HEK293 (cell line): ENCODE measurements around the gene EDEM2.

ENCODE experiments used
- HIC1 ChIP-seq: fragments of 450-650 bp; formaldehyde crosslinking; IDR thresholded peaks from 2 replicates; pipeline ENCODE4 v1.5.1; 2016; ENCODE audit warnings: missing biosample characterization, missing genetic modification characterization
- IKZF3 ChIP-seq: fragments of 450-650 bp; IDR thresholded peaks from 2 replicates; pipeline ENCODE4 v1.5.0; 2018; ENCODE audit warnings: missing biosample characterization, mild to moderate bottlenecking, missing genetic modification characterization, moderate library complexity
- KLF1 ChIP-seq: fragments of 450-650 bp; formaldehyde crosslinking; IDR thresholded peaks from 2 replicates; pipeline ENCODE4 v1.5.1; 2016; ENCODE audit warnings: missing biosample characterization, missing genetic modification characterization
- KLF10 ChIP-seq: fragments of 450-650 bp; IDR thresholded peaks from 2 replicates; pipeline ENCODE4 v1.5.1; 2018; ENCODE audit warnings: missing biosample characterization, mild to moderate bottlenecking, missing genetic modification characterization
- KLF8 ChIP-seq: fragments of 450-650 bp; formaldehyde crosslinking; IDR thresholded peaks from 2 replicates; pipeline ENCODE4 v1.5.1; 2016; ENCODE audit warnings: missing biosample characterization, missing genetic modification characterization
- KLF9 ChIP-seq: fragments of 450-650 bp; formaldehyde crosslinking; IDR thresholded peaks from 2 replicates; pipeline ENCODE4 v1.5.1; 2016; ENCODE audit warnings: missing biosample characterization, missing genetic modification characterization, low read depth
- OSR2 ChIP-seq: fragments of 450-650 bp; formaldehyde crosslinking; IDR thresholded peaks from 2 replicates; pipeline ENCODE4 v1.5.1; 2016; ENCODE audit warnings: missing biosample characterization, missing genetic modification characterization
- SP7 ChIP-seq: fragments of 450-650 bp; formaldehyde crosslinking; IDR thresholded peaks from 2 replicates; pipeline ENCODE4 v1.5.1; 2016; ENCODE audit warnings: missing biosample characterization, missing genetic modification characterization
- WT1 ChIP-seq: fragments of 450-650 bp; formaldehyde crosslinking; IDR thresholded peaks from 2 replicates; pipeline ENCODE4 v1.5.1; 2016; ENCODE audit warnings: missing biosample characterization, missing genetic modification characterization
- ZBTB17 ChIP-seq: fragments of 450-650 bp; formaldehyde crosslinking; IDR thresholded peaks from 2 replicates; pipeline ENCODE4 v1.5.1; 2016; ENCODE audit warnings: missing biosample characterization, missing genetic modification characterization
- ZFP69B ChIP-seq: fragments of 450-650 bp; formaldehyde crosslinking; IDR thresholded peaks from 2 replicates; pipeline ENCODE4 v1.5.1; 2016; ENCODE audit warnings: missing biosample characterization, missing genetic modification characterization
- ZNF121 ChIP-seq: fragments of 450-650 bp; formaldehyde crosslinking; IDR thresholded peaks from 2 replicates; pipeline ENCODE4 v1.5.1; 2016; ENCODE audit warnings: missing biosample characterization, missing genetic modification characterization
- ZNF140 ChIP-seq: fragments of 450-650 bp; formaldehyde crosslinking; IDR thresholded peaks from 2 replicates; pipeline ENCODE4 v1.5.1; 2016; ENCODE audit warnings: missing biosample characterization, missing genetic modification characterization
- ZNF16 ChIP-seq: fragments of 450-650 bp; formaldehyde crosslinking; IDR thresholded peaks from 2 replicates; pipeline ENCODE4 v1.5.1; 2016; ENCODE audit warnings: low read depth, missing biosample characterization, missing genetic modification characterization
- ZNF335 ChIP-seq: fragments of 450-650 bp; formaldehyde crosslinking; conservative IDR thresholded peaks from 2 replicates; pipeline ENCODE4 v1.5.1; 2016; ENCODE audit warnings: missing biosample characterization, missing genetic modification characterization
- ZNF433 ChIP-seq: fragments of 450-650 bp; formaldehyde crosslinking; IDR thresholded peaks from 2 replicates; pipeline ENCODE4 v1.5.1; 2016; ENCODE audit warnings: missing biosample characterization, missing genetic modification characterization, low read depth
- ZNF473 ChIP-seq: fragments of 450-650 bp; formaldehyde crosslinking; IDR thresholded peaks from 2 replicates; pipeline ENCODE4 v1.5.1; 2017; ENCODE audit warnings: missing biosample characterization, missing genetic modification characterization
- ZNF513 ChIP-seq: fragments of 450-650 bp; IDR thresholded peaks from 2 replicates; pipeline ENCODE4 v1.5.1; 2018; ENCODE audit warnings: missing biosample characterization, missing genetic modification characterization
- ZNF585B ChIP-seq: fragments of 450-650 bp; formaldehyde crosslinking; IDR thresholded peaks from 2 replicates; pipeline ENCODE4 v1.5.1; 2016; ENCODE audit warnings: missing biosample characterization, missing genetic modification characterization
- ZNF645 ChIP-seq: fragments of 450-650 bp; formaldehyde crosslinking; IDR thresholded peaks from 2 replicates; pipeline ENCODE4; 2016; ENCODE audit warnings: missing biosample characterization, missing genetic modification characterization
- ZNF654 ChIP-seq: fragments of 450-650 bp; formaldehyde crosslinking; IDR thresholded peaks from 2 replicates; pipeline ENCODE4 v1.5.1; 2016; ENCODE audit warnings: low read depth, missing biosample characterization, missing genetic modification characterization
- ZNF76 ChIP-seq: fragments of 450-650 bp; formaldehyde crosslinking; IDR thresholded peaks from 2 replicates; pipeline ENCODE4; 2016; ENCODE audit warnings: low read depth, missing biosample characterization, missing genetic modification characterization, borderline replicate concordance
- ZNF830 ChIP-seq: fragments of 450-650 bp; IDR thresholded peaks from 2 replicates; pipeline ENCODE4 v1.5.0; 2018; ENCODE audit warnings: missing biosample characterization, missing genetic modification characterization, low read depth, mild to moderate bottlenecking, moderate library complexity
- ZNF837 ChIP-seq: fragments of 450-650 bp; formaldehyde crosslinking; IDR thresholded peaks from 2 replicates; pipeline ENCODE4 v1.5.1; 2016; ENCODE audit warnings: missing biosample characterization, missing genetic modification characterization
- ZSCAN30 ChIP-seq: fragments of 450-650 bp; IDR thresholded peaks from 2 replicates; pipeline ENCODE4 v1.5.1; 2018; ENCODE audit warnings: missing biosample characterization, mild to moderate bottlenecking, missing genetic modification characterization, moderate library complexity
- TF ChIP-seq, protein P1 (sequence below): fragments of 450-650 bp; formaldehyde crosslinking; IDR thresholded peaks from 2 replicates; pipeline ENCODE4 v1.5.1; 2016; ENCODE audit warnings: missing biosample characterization, missing genetic modification characterization
- TF ChIP-seq, protein P2 (sequence below): fragments of 450-650 bp; formaldehyde crosslinking; IDR thresholded peaks from 2 replicates; pipeline ENCODE4 v1.5.1; 2017; ENCODE audit warnings: missing biosample characterization, missing genetic modification characterization
- TF ChIP-seq, protein P3 (sequence below): fragments of 450-650 bp; formaldehyde crosslinking; IDR thresholded peaks from 2 replicates; pipeline ENCODE4 v1.5.1; 2016; ENCODE audit warnings: missing biosample characterization, missing genetic modification characterization

The EDEM2 gene

GRCh38 chr20:35171753-35172433 lies 24.8 kb upstream of the EDEM2 start, which contains the start of gene PROCR (continued):
- TF ChIP-seq, protein P1, sequence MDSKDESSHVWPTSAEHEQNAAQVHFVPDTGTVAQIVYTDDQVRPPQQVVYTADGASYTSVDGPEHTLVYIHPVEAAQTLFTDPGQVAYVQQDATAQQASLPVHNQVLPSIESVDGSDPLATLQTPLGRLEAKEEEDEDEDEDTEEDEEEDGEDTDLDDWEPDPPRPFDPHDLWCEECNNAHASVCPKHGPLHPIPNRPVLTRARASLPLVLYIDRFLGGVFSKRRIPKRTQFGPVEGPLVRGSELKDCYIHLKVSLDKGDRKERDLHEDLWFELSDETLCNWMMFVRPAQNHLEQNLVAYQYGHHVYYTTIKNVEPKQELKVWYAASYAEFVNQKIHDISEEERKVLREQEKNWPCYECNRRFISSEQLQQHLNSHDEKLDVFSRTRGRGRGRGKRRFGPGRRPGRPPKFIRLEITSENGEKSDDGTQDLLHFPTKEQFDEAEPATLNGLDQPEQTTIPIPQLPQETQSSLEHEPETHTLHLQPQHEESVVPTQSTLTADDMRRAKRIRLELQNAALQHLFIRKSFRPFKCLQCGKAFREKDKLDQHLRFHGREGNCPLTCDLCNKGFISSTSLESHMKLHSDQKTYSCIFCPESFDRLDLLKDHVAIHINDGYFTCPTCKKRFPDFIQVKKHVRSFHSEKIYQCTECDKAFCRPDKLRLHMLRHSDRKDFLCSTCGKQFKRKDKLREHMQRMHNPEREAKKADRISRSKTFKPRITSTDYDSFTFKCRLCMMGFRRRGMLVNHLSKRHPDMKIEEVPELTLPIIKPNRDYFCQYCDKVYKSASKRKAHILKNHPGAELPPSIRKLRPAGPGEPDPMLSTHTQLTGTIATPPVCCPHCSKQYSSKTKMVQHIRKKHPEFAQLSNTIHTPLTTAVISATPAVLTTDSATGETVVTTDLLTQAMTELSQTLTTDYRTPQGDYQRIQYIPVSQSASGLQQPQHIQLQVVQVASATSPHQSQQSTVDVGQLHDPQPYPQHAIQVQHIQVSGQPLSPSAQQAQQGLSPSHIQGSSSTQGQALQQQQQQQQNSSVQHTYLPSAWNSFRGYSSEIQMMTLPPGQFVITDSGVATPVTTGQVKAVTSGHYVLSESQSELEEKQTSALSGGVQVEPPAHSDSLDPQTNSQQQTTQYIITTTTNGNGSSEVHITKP: peak; percentile 95
- peak; percentile 86; the same call in 1 of the 2 replicates for TF ChIP-seq ZSCAN30 (tag by site-specific recombination)
- no peak for TF ChIP-seq ZNF473
- TF ChIP-seq ZBTB17 (tag by site-specific recombination): peak; percentile 92
- peak; percentile 75; the same call in 1 of the 2 replicates for TF ChIP-seq KLF8 (tag by site-specific recombination)
- peak; percentile 68; the same call in 1 of the 2 replicates for TF ChIP-seq KLF9
- no peak for TF ChIP-seq ZNF645 (tag by site-specific recombination)
- TF ChIP-seq, protein P2, sequence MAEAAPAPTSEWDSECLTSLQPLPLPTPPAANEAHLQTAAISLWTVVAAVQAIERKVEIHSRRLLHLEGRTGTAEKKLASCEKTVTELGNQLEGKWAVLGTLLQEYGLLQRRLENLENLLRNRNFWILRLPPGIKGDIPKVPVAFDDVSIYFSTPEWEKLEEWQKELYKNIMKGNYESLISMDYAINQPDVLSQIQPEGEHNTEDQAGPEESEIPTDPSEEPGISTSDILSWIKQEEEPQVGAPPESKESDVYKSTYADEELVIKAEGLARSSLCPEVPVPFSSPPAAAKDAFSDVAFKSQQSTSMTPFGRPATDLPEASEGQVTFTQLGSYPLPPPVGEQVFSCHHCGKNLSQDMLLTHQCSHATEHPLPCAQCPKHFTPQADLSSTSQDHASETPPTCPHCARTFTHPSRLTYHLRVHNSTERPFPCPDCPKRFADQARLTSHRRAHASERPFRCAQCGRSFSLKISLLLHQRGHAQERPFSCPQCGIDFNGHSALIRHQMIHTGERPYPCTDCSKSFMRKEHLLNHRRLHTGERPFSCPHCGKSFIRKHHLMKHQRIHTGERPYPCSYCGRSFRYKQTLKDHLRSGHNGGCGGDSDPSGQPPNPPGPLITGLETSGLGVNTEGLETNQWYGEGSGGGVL: peak; percentile 89
- peak; percentile 93 for TF ChIP-seq WT1 (tag by site-specific recombination)
- no peak for TF ChIP-seq ZNF76
- peak; percentile 91 for TF ChIP-seq ZNF121 (tag by site-specific recombination)
- peak; percentile 62 for TF ChIP-seq KLF10 (tag by site-specific recombination)
- TF ChIP-seq ZNF654 (tag by site-specific recombination): no peak
- TF ChIP-seq ZNF433 (tag by site-specific recombination): no peak
- 0 out of 2 replicates have a peak, but pooled peaks have one; percentile 28 for TF ChIP-seq ZNF513 (tag by site-specific recombination)
- peak; percentile 78 for TF ChIP-seq OSR2 (tag by site-specific recombination)
- TF ChIP-seq ZNF140 (tag by site-specific recombination): no peak
- TF ChIP-seq ZFP69B (tag by site-specific recombination): no peak
- TF ChIP-seq KLF1 (tag by site-specific recombination): peak; percentile 75
- TF ChIP-seq ZNF16: no peak
- no peak for TF ChIP-seq ZNF585B
- 0 out of 2 replicates have a peak, but pooled peaks have one; percentile 13 for TF ChIP-seq HIC1 (tag by site-specific recombination)
- TF ChIP-seq ZNF335 (tag by site-specific recombination): peak; percentile 91
- TF ChIP-seq ZNF830: no peak
- TF ChIP-seq, protein P3, sequence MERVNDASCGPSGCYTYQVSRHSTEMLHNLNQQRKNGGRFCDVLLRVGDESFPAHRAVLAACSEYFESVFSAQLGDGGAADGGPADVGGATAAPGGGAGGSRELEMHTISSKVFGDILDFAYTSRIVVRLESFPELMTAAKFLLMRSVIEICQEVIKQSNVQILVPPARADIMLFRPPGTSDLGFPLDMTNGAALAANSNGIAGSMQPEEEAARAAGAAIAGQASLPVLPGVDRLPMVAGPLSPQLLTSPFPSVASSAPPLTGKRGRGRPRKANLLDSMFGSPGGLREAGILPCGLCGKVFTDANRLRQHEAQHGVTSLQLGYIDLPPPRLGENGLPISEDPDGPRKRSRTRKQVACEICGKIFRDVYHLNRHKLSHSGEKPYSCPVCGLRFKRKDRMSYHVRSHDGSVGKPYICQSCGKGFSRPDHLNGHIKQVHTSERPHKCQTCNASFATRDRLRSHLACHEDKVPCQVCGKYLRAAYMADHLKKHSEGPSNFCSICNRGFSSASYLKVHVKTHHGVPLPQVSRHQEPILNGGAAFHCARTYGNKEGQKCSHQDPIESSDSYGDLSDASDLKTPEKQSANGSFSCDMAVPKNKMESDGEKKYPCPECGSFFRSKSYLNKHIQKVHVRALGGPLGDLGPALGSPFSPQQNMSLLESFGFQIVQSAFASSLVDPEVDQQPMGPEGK: peak; percentile 90
- TF ChIP-seq SP7 (tag by site-specific recombination): peak; percentile 64; the same call in 1 of the 2 replicates
- peak; percentile 98 for TF ChIP-seq IKZF3 (tag by site-specific recombination)
- no peak for TF ChIP-seq ZNF837
